GM21423 (cell line): ENCODE data around the gene SPATS2L.

ENCODE experiments used
- ATAC-seq: cut with Tn5 transposase; IDR thresholded peaks from one replicate; pipeline ENCODE4 v1.9.1; 2021; ENCODE audit warnings: mild to moderate bottlenecking, moderate library complexity; ENCODE audit not compliant: unreplicated experiment

The SPATS2L gene

GRCh38 chr2:200348897-200349563 is 42.5 kb downstream of the SPATS2L start:
- ATAC-seq: no peak

GRCh38 chr2:200349868-200350267 is 43.4 kb downstream of the SPATS2L start:
- no peak for ATAC-seq

- ATAC-seq: no peak
Observed at GRCh38 chr2:200350850-200351285, 44.4 kb downstream of the SPATS2L start.

GRCh38 chr2:200351815-200352214 is 45.3 kb downstream of the SPATS2L start:
- ATAC-seq: no peak

- ATAC-seq: no peak
Observed at GRCh38 chr2:200352636-200353035, 46.1 kb downstream of the SPATS2L start.

- no peak for ATAC-seq
Observed at GRCh38 chr2:200353120-200353519, 46.6 kb downstream of the SPATS2L start.

- no peak for ATAC-seq
Observed at GRCh38 chr2:200353874-200354273, 47.4 kb downstream of the SPATS2L start.

- no peak for ATAC-seq
Observed at GRCh38 chr2:200354833-200355751, 48.6 kb downstream of the SPATS2L start.

GRCh38 chr2:200356321-200356720 is 49.8 kb downstream of the SPATS2L start:
- no peak for ATAC-seq

GRCh38 chr2:200356857-200357384 is 50.4 kb downstream of the SPATS2L start:
- ATAC-seq: no peak

GRCh38 chr2:200357845-200358244 is 51.4 kb downstream of the SPATS2L start:
- ATAC-seq: no peak

GRCh38 chr2:200359552-200359951 is 53.1 kb downstream of the SPATS2L start:
- ATAC-seq: no peak

GRCh38 chr2:200360364-200360763 is 53.9 kb downstream of the SPATS2L start:
- no peak for ATAC-seq

GRCh38 chr2:200362202-200362917 is 55.9 kb downstream of the SPATS2L start:
- ATAC-seq: no peak

- no peak for ATAC-seq
Observed at GRCh38 chr2:200363279-200363678, 56.8 kb downstream of the SPATS2L start.

GRCh38 chr2:200364142-200364541 is 57.6 kb downstream of the SPATS2L start:
- ATAC-seq: no peak

GRCh38 chr2:200364620-200365019 is 58.1 kb downstream of the SPATS2L start:
- ATAC-seq: no peak

GRCh38 chr2:200365209-200365608 is 58.7 kb downstream of the SPATS2L start:
- no peak for ATAC-seq

- ATAC-seq: no peak
Observed at GRCh38 chr2:200367155-200367554, 60.7 kb downstream of the SPATS2L start.

- ATAC-seq: no peak
Observed at GRCh38 chr2:200369886-200370285, 63.4 kb downstream of the SPATS2L start.

- ATAC-seq: peak; percentile 37
Observed at GRCh38 chr2:200373231-200373630, 66.7 kb downstream of the SPATS2L start.
